IMR-90 (cell line): ENCODE measurements around the gene ST6GALNAC3. TPM values are rescaled to one million over a fixed set of nuclear protein-coding genes. Genes with fewer than 3 reads are reported as not detected.

Source experiments
- ATAC-seq: fragments of 200-7000 bp; cut with Tn5 transposase; 2 replicates; pipeline ENCODE4 v1.9.1; 2020; ENCODE audit warnings: low read depth, mild to moderate bottlenecking, moderate library complexity
- BruUV-seq: library from RNA; stranded (reverse); fragments of 400-500 nt; replicated peaks from 2 replicates; lab custom pipeline; 2021; lab: Mats Ljungman, UMichigan
- CTCF ChIA-PET: fragments of 300-600 bp; formaldehyde crosslinking; extraction: SDS; loops from one replicate; lab custom pipeline; 2021; ENCODE audit warnings: antibody characterized with exemption; lab: Yijun Ruan, JAX
- POLR2A ChIA-PET: fragments of 300-600 bp; sonication (Branson Sonifier 250); formaldehyde crosslinking; loops from one replicate; lab custom pipeline; 2022; ENCODE audit warnings: antibody characterized with exemption; ENCODE audit not compliant: unreplicated experiment; lab: Charles Lee
- DNase-seq: peaks from one replicate; pipeline ENCODE4 v3.0.0; 2013
- H2AFZ ChIP-seq: replicated peaks from 2 replicates; pipeline ENCODE3; 2013; ENCODE audit warnings: low read length, mild to moderate bottlenecking; ENCODE audit not compliant: poor library complexity
- H2AK5ac ChIP-seq: 2 replicates; pipeline ENCODE4 v1.6.1; 2013; ENCODE audit warnings: low read depth, low read length, inconsistent platforms
- H2AK9ac ChIP-seq: replicated peaks from 2 replicates; pipeline ENCODE3; 2013; ENCODE audit warnings: mild to moderate bottlenecking, low read depth, low read length, moderate library complexity; ENCODE audit not compliant: poor library complexity
- H2BK120ac ChIP-seq: 2 replicates; pipeline ENCODE4 v1.6.1; 2013; ENCODE audit warnings: low read depth, low read length, inconsistent platforms
- H2BK15ac ChIP-seq: 3 replicates; pipeline ENCODE4 v1.6.1; 2013; ENCODE audit warnings: low read depth, low read length, inconsistent platforms
- H2BK20ac ChIP-seq: 2 replicates; pipeline ENCODE4 v1.6.1; 2013; ENCODE audit warnings: low read depth, mild to moderate bottlenecking, inconsistent platforms, low read length, moderate library complexity
- H2BK5ac ChIP-seq: 2 replicates; pipeline ENCODE4 v1.6.1; 2013; ENCODE audit warnings: mild to moderate bottlenecking, low read depth, low read length, inconsistent platforms; ENCODE audit not compliant: poor library complexity, severe bottlenecking
- H3K14ac ChIP-seq: replicated peaks from 2 replicates; pipeline ENCODE4 v1.6.1; 2013; ENCODE audit warnings: low read depth, low read length, inconsistent platforms
- H3K18ac ChIP-seq: 2 replicates; pipeline ENCODE4 v1.6.1; 2013; ENCODE audit warnings: low read depth, low read length, control low read depth
- H3K23ac ChIP-seq: 2 replicates; pipeline ENCODE4 v1.6.1; 2013; ENCODE audit warnings: low read depth, low read length, inconsistent platforms
- H3K27ac ChIP-seq: 2 replicates; pipeline ENCODE4 v1.5.1; 2013; ENCODE audit warnings: mild to moderate bottlenecking, control low read depth, low read length; ENCODE audit not compliant: insufficient read depth
- H3K27me3 ChIP-seq: 2 replicates; pipeline ENCODE4 v1.6.1; 2013; ENCODE audit warnings: low read length; ENCODE audit not compliant: control insufficient read depth, insufficient read depth
- H3K36me3 ChIP-seq: 2 replicates; pipeline ENCODE4 v1.6.1; 2013; ENCODE audit warnings: low read length, mixed read lengths; ENCODE audit not compliant: control insufficient read depth, insufficient read depth
- H3K4ac ChIP-seq: 2 replicates; pipeline ENCODE4 v1.6.1; 2013; ENCODE audit warnings: low read depth, low read length, inconsistent platforms
- H3K4me1 ChIP-seq: 2 replicates; pipeline ENCODE4 v1.6.1; 2013; ENCODE audit warnings: low read length, mixed read lengths; ENCODE audit not compliant: control insufficient read depth, insufficient read depth
- H3K4me2 ChIP-seq: 2 replicates; pipeline ENCODE4 v1.6.1; 2013; ENCODE audit warnings: low read depth, mild to moderate bottlenecking, control low read depth, low read length, moderate library complexity
- H3K4me3 ChIP-seq: 2 replicates; pipeline ENCODE4 v1.5.1; 2013; ENCODE audit warnings: low read depth, mild to moderate bottlenecking, control low read depth, low read length, moderate library complexity; ENCODE audit not compliant: insufficient read depth
- H3K56ac ChIP-seq: 2 replicates; pipeline ENCODE4 v1.6.1; 2013; ENCODE audit warnings: low read length, inconsistent platforms; ENCODE audit not compliant: insufficient read depth; ENCODE audit errors: extremely low read depth
- H3K79me1 ChIP-seq, 2 experiments: 2 replicates each; pipeline ENCODE4 v1.6.1; 2013; ENCODE audit warnings: low read length in 2 of 2, inconsistent platforms in 1 of 2, low read depth in 1 of 2
- H3K9ac ChIP-seq: 2 replicates; pipeline ENCODE4 v1.6.1; 2013; ENCODE audit warnings: low read depth, low read length, control low read depth
- H3K9me1 ChIP-seq: 2 replicates; pipeline ENCODE4 v1.6.1; 2013; ENCODE audit warnings: low read length, inconsistent platforms; ENCODE audit not compliant: insufficient read depth
- H3K9me3 ChIP-seq: 2 replicates; pipeline ENCODE4 v1.6.1; 2013; ENCODE audit warnings: low read length; ENCODE audit not compliant: control insufficient read depth, insufficient read depth
- H4K20me1 ChIP-seq: 2 replicates; pipeline ENCODE4 v1.6.1; 2013; ENCODE audit warnings: low read length, inconsistent platforms; ENCODE audit not compliant: insufficient read depth
- H4K5ac ChIP-seq: 2 replicates; pipeline ENCODE4 v1.6.1; 2013; ENCODE audit warnings: mild to moderate bottlenecking, low read depth, low read length, control low read depth
- H4K8ac ChIP-seq, 2 experiments: 2 replicates each; pipeline ENCODE4 v1.6.1; 2013; ENCODE audit warnings: low read depth in 2 of 2, low read length in 2 of 2, control low read depth in 1 of 2, inconsistent platforms in 1 of 2
- H4K91ac ChIP-seq: 2 replicates; pipeline ENCODE4 v1.6.1; 2013; ENCODE audit warnings: low read depth, low read length, inconsistent platforms; ENCODE audit not compliant: insufficient read depth
- BHLHE40 ChIP-seq: fragments of 150-350 bp; IDR thresholded peaks from 2 replicates; pipeline ENCODE4 v1.6.1; 2016; ENCODE audit warnings: mild to moderate bottlenecking, low read depth, low read length
- CEBPB ChIP-seq: IDR thresholded peaks from 2 replicates; pipeline ENCODE4 v1.6.1; 2012; ENCODE audit warnings: low read depth, low read length, improper control_type of control experiment
- MAZ ChIP-seq: IDR thresholded peaks from 2 replicates; pipeline ENCODE4 v1.6.1; 2012; ENCODE audit warnings: low read depth, mild to moderate bottlenecking, low read length, improper control_type of control experiment, moderate library complexity, borderline replicate concordance
- POLR2A ChIP-seq: IDR thresholded peaks from 2 replicates; pipeline ENCODE4 v1.6.1; 2012; ENCODE audit warnings: mild to moderate bottlenecking, low read depth, low read length
- RCOR1 ChIP-seq: IDR thresholded peaks from 2 replicates; pipeline ENCODE4 v1.6.1; 2012; ENCODE audit warnings: mild to moderate bottlenecking, low read length, improper control_type of control experiment; ENCODE audit not compliant: insufficient replicate concordance
- RFX5 ChIP-seq: IDR thresholded peaks from 2 replicates; pipeline ENCODE4 v1.8.0; 2012; ENCODE audit warnings: low read depth, mild to moderate bottlenecking, low read length, moderate library complexity
- WGBS, 2 experiments: methylation state at CpG; one replicate each; pipeline versions ENCODE4 v1.1.5 to v1.1.7; 2013; ENCODE audit warnings: missing lambda C conversion rate in 2 of 2; ENCODE audit not compliant: insufficient read length in 1 of 2; ENCODE audit errors: extremely low coverage in 2 of 2; 5-methylcytosine and 5-hydroxymethylcytosine counted together
- dilution Hi-C: fragments of 300-500 bp; cut with HindIII; formaldehyde crosslinking; loops from one replicate; pipeline ENCODE4 v1.14.3; 2018; ENCODE audit warnings: low sequenced_read_pairs; ENCODE audit not compliant: unreplicated experiment
- in situ Hi-C: fragments of 300-500 bp; cut with MboI; formaldehyde crosslinking; loops from 3 replicates; pipeline ENCODE4 v1.14.3; 2019; ENCODE audit warnings: low sequenced_read_pairs, inconsistent platforms, mixed read lengths
- intact Hi-C: fragments of 100-400 bp; cut with micrococcal nuclease; formaldehyde crosslinking; loops from 2 replicates; pipeline ENCODE4 v1.10.0; 2022
- polyA plus RNA-seq, 3 experiments: library from polyadenylated mRNA; depleted of rRNA; stranded (reverse); fragments of >200 nt; gene quantifications; 2 replicates each; pipeline ENCODE4 v1.2.3, GENCODE V29; 2012; ENCODE audit warnings: low replicate concordance in 1 of 3
- total RNA-seq: library from RNA; depleted of rRNA; stranded (reverse); fragments of >200 nt; gene quantifications from 2 replicates; pipeline ENCODE4 v1.2.3, GENCODE V29; 2012

Gene ST6GALNAC3
- total and polyA plus RNA-seq, 2 of the 4 experiments (the other 2 are of a cell fraction) = 0.65 to 1.3 TPM

GRCh38 chr1:76086597-76086996 lies 12.1 kb downstream of the ST6GALNAC3 start:
- WGBS, 2 experiments = no CpG with 5 or more reads among the region's 2 CpGs
- no peak overlapping the region for H2BK120ac ChIP-seq
- H3K14ac ChIP-seq = no peak overlapping the region
- H3K36me3 ChIP-seq = no peaks in the 10 kb centered on the region
- TF ChIP-seq RFX5 = no peak
- TF ChIP-seq MAZ = no peak
- TF ChIP-seq POLR2A = no peak
- TF ChIP-seq BHLHE40 = no peak
- no peak for TF ChIP-seq CEBPB
- TF ChIP-seq RCOR1 = no peak
- no peak overlapping the region for H2BK5ac ChIP-seq
- ChIA-PET POLR2A (no interaction called here), CTCF (no interaction called here)
- no peaks in the 10 kb centered on the region for H4K20me1 ChIP-seq
- H3K56ac ChIP-seq = no peak overlapping the region
- H3K4ac ChIP-seq = no peak overlapping the region
- H4K8ac ChIP-seq = no peak overlapping the region
- H4K91ac ChIP-seq = no peak overlapping the region
- no peaks in the 10 kb centered on the region for H3K79me1 ChIP-seq
- H3K18ac ChIP-seq = no peak overlapping the region
- no peaks in the 10 kb centered on the region for H3K9me3 ChIP-seq
- BruUV-seq = no TSS peak
- no peak overlapping the region for H3K4me3 ChIP-seq
- dilution Hi-C loops = no loop called here
- H2BK15ac ChIP-seq = no peak overlapping the region
- no peak overlapping the region for H3K27ac ChIP-seq
- no peak overlapping the region for H2AK9ac ChIP-seq
- ATAC-seq = no peak
- no peak overlapping the region for H2BK20ac ChIP-seq
- 0 out of 2 replicates have a peak, but pooled peaks cover 1% of the 10 kb centered on the region for H3K27me3 ChIP-seq
- no peak for DNase-seq
- H2AFZ ChIP-seq = no peak overlapping the region
- H3K9me1 ChIP-seq = no peaks in the 10 kb centered on the region
- H3K9ac ChIP-seq = no peak overlapping the region
- no peak overlapping the region for H4K5ac ChIP-seq
- no peak overlapping the region for H3K23ac ChIP-seq
- H3K4me1 ChIP-seq = no peaks in the 10 kb centered on the region
- H2AK5ac ChIP-seq = no peak overlapping the region
- no peak overlapping the region for H3K4me2 ChIP-seq
- intact Hi-C loops = no loop called here
- in situ Hi-C loops = no loop called here
